Caco-2 (cell line): ENCODE data around the gene SOX6. TPM values are rescaled to one million over a fixed set of nuclear protein-coding genes. Genes with fewer than 3 reads are reported as not detected.

ENCODE experiments used
- BruUV-seq: library from RNA; stranded (reverse); fragments of 400-500 nt; replicated peaks from 2 replicates; lab custom pipeline; 2021; lab: Mats Ljungman, UMichigan
- CTCF ChIA-PET: fragments of 300-600 bp; sonication (Branson Sonifier 250); formaldehyde crosslinking; loops from one replicate; lab custom pipeline; 2022; ENCODE audit warnings: antibody characterized with exemption; lab: Charles Lee
- POLR2A ChIA-PET: fragments of 300-600 bp; sonication (Branson Sonifier 250); formaldehyde crosslinking; loops from one replicate; lab custom pipeline; 2022; ENCODE audit warnings: antibody characterized with exemption; lab: Charles Lee
- DNase-seq, 2 experiments: peaks; one replicate each; pipeline versions ENCODE4 v3.0.0 to v3.0.0-alpha.2; 2020 to 2022
- H3K27me3 ChIP-seq: replicated peaks from 2 replicates; pipeline ENCODE4 v1.6.0; 2011; ENCODE audit warnings: low read length; ENCODE audit not compliant: control insufficient read depth, insufficient read depth
- H3K36me3 ChIP-seq: 2 replicates; pipeline ENCODE4 v1.5.1; 2011; ENCODE audit warnings: low read length; ENCODE audit not compliant: control insufficient read depth, insufficient read depth
- H3K4me1 ChIP-seq: fragments of 250-450 bp; sonication (Bioruptor Pico); 2 replicates; pipeline ENCODE4 v1.5.1; 2020; ENCODE audit warnings: mild to moderate bottlenecking
- H3K4me3 ChIP-seq: 2 replicates; pipeline ENCODE4 v1.5.1; 2011; ENCODE audit warnings: low read depth, mild to moderate bottlenecking, control low read depth, low read length
- H3K9me3 ChIP-seq: fragments of 250-450 bp; sonication (Bioruptor Pico); 2 replicates; pipeline ENCODE4 v1.5.1; 2020; ENCODE audit warnings: mild to moderate bottlenecking, moderate library complexity
- H3K27ac Mint-ChIP-seq: one replicate; pipeline ENCODE4 v1.8.0; 2022; ENCODE audit warnings: mixed read lengths; ENCODE audit not compliant: unreplicated experiment
- H3K27me3 Mint-ChIP-seq: one replicate; pipeline ENCODE4 v1.8.0; 2022; ENCODE audit warnings: mixed read lengths; ENCODE audit not compliant: insufficient read depth, unreplicated experiment
- H3K36me3 Mint-ChIP-seq: one replicate; pipeline ENCODE4 v1.8.0; 2022; ENCODE audit warnings: mild to moderate bottlenecking, mixed read lengths; ENCODE audit not compliant: insufficient read depth, unreplicated experiment
- H3K4me1 Mint-ChIP-seq: one replicate; pipeline ENCODE4 v1.8.0; 2022; ENCODE audit warnings: low read depth, mixed read lengths; ENCODE audit not compliant: unreplicated experiment
- H3K4me3 Mint-ChIP-seq: one replicate; pipeline ENCODE4 v1.8.0; 2022; ENCODE audit warnings: mild to moderate bottlenecking, moderate library complexity, mixed read lengths; ENCODE audit not compliant: unreplicated experiment
- H3K9me3 Mint-ChIP-seq: one replicate; pipeline ENCODE4 v1.8.0; 2022; ENCODE audit warnings: mixed read lengths; ENCODE audit not compliant: unreplicated experiment
- intact Hi-C: fragments of 100-400 bp; cut with micrococcal nuclease; formaldehyde crosslinking; loops from one replicate; pipeline ENCODE4 v1.10.0; 2022; ENCODE audit not compliant: unreplicated experiment
- total RNA-seq: library from RNA; stranded (reverse); gene quantifications from 2 replicates; pipeline ENCODE4 v1.2.3, GENCODE V29; 2022
- TF ChIP-seq, protein P1 (sequence below), 2 experiments: fragments of 200-600 bp in 1 of 2; IDR thresholded peaks; 1 replicate in 1 of 2; 2 replicates in 1 of 2; pipeline versions ENCODE4 v1.5.1 to v1.8.0; 2011 to 2022; ENCODE audit warnings: antibody characterized with exemption in 1 of 2, control low read depth in 1 of 2, inconsistent platforms in 1 of 2, low read depth in 1 of 2, low read length in 1 of 2, mild to moderate bottlenecking in 1 of 2, moderate library complexity in 1 of 2; ENCODE audit not compliant: insufficient read depth in 1 of 2, severe bottlenecking in 1 of 2, unreplicated experiment in 1 of 2

Gene SOX6
- total RNA-seq, 1 experiment from 2014 or later: 10.8 TPM

DNA sequence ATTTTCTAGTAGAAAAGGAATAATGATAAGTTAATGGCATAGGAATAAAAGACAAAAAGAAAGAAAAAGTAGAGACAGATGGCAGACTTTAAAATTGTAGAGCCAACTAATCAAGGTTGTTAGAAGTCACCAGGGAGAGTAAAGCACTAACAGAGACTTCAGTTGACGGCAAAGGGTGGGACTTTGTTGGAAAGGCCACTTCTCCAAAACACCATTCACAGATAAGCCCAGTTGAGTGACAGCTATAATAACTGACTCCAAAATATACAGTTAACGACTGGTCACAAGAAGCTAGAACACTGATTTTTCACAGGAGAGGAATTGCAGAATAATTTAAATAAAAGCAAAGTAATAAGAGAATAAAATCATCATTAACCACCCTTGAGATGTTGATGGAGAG is 16.0 kb upstream of the SOX6 start:
- no peak for DNase-seq
- ChIA-PET CTCF (no interaction called here), POLR2A (no interaction called here)
- no peak overlapping the region for H3K4me3 ChIP-seq
- no TSS peak for BruUV-seq
- H3K4me3 Mint-ChIP-seq: no peak overlapping the region
- no peaks in the 10 kb centered on the region for H3K27me3 ChIP-seq
- H3K27ac Mint-ChIP-seq: no peak overlapping the region
- H3K4me1 Mint-ChIP-seq: no peaks in the 10 kb centered on the region
- no peaks in the 10 kb centered on the region for H3K36me3 ChIP-seq
- H3K4me1 ChIP-seq: no peaks in the 10 kb centered on the region
- intact Hi-C loops: no loop called here
- TF ChIP-seq, protein P1, sequence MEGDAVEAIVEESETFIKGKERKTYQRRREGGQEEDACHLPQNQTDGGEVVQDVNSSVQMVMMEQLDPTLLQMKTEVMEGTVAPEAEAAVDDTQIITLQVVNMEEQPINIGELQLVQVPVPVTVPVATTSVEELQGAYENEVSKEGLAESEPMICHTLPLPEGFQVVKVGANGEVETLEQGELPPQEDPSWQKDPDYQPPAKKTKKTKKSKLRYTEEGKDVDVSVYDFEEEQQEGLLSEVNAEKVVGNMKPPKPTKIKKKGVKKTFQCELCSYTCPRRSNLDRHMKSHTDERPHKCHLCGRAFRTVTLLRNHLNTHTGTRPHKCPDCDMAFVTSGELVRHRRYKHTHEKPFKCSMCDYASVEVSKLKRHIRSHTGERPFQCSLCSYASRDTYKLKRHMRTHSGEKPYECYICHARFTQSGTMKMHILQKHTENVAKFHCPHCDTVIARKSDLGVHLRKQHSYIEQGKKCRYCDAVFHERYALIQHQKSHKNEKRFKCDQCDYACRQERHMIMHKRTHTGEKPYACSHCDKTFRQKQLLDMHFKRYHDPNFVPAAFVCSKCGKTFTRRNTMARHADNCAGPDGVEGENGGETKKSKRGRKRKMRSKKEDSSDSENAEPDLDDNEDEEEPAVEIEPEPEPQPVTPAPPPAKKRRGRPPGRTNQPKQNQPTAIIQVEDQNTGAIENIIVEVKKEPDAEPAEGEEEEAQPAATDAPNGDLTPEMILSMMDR (IDR thresholded peaks at IDR 0.05; ENCODE audit: insufficient read depth in 1 of 2, low read depth in 1 of 2, low read length in 1 of 2, severe bottlenecking in 1 of 2, unreplicated experiment in 1 of 2): no peak
- H3K36me3 Mint-ChIP-seq: no peaks in the 10 kb centered on the region
- H3K27me3 Mint-ChIP-seq: no peaks in the 10 kb centered on the region
- H3K9me3 ChIP-seq: no peaks in the 10 kb centered on the region
- peaks cover 12% of the 10 kb centered on the region for H3K9me3 Mint-ChIP-seq

DNA sequence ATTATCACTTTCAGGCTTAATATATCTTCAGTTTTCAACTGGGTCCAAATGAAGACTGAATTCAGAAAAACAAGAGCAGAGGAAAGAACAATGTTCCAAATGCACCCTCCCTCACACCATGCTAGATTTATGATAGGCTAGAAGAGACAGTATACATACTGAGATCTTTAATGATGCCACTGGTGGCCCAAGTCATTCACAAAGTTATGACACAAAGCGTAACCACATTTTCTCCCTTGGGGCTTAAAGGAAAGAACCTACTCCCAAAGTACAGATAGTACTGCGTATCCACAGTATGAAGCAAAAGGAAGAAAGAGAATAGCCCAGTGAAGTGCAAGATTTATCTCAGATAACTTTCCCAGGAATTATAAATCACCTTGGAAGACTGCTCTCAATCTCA is 10.9 kb upstream of the SOX6 start:
- Histone ChIP-seq H3K27me3 (no peaks in the 10 kb centered on the region), H3K4me1 (peaks cover 17% of the 10 kb centered on the region), H3K36me3 (no peaks in the 10 kb centered on the region), H3K9me3 (no peaks in the 10 kb centered on the region), H3K4me3 (no peak overlapping the region)
- Mint-ChIP-seq H3K4me3 (no peak overlapping the region), H3K27ac (no peak overlapping the region), H3K4me1 (no peaks in the 10 kb centered on the region), H3K27me3 (no peaks in the 10 kb centered on the region), H3K9me3 (peaks cover 12% of the 10 kb centered on the region), H3K36me3 (no peaks in the 10 kb centered on the region)
- no peak for DNase-seq
- POLR2A ChIA-PET: no interaction called here
- TF ChIP-seq, protein P1 (IDR thresholded peaks at IDR 0.05; ENCODE audit: insufficient read depth in 1 of 2, low read depth in 1 of 2, low read length in 1 of 2, severe bottlenecking in 1 of 2, unreplicated experiment in 1 of 2): no peak
- no TSS peak for BruUV-seq
- intact Hi-C loops: no loop called here
- CTCF ChIA-PET: no interaction called here

DNA sequence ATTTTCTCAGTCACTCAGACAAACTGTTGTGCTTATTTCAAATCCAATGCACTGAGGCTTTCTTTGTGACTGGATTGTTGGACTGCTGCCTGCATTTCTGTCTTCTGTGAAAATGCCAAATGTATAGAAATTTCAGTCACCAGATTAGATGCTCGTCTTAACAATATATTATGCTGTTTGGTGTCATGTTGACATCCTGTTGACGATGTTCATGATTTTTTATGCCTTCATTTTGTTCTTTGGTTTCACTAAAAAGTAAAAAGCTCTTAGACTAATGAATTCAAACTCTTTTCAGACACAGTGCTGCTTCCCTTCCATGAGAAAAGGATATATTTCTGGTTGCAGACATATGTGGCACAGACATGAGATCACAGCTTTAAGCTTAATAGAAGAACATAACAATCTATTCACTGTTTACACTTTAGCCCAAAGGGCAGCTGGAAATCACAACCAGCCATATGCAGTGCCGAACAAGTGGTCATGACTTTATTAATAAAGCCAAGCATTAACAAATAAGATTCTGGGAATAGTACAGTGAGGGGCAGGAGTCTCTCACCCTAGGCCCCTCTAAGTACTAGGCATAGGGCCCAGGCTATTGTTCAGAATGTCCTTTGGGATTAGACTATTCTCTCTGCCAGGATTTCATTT is 9.4 kb upstream of the SOX6 start:
- TF ChIP-seq, protein P1 (IDR thresholded peaks at IDR 0.05; ENCODE audit: insufficient read depth in 1 of 2, low read depth in 1 of 2, low read length in 1 of 2, severe bottlenecking in 1 of 2, unreplicated experiment in 1 of 2): no peak
- no peaks in the 10 kb centered on the region for H3K36me3 Mint-ChIP-seq
- Histone ChIP-seq H3K9me3 (no peaks in the 10 kb centered on the region), H3K4me3 (no peak overlapping the region), H3K36me3 (no peaks in the 10 kb centered on the region), H3K4me1 (peaks cover 17% of the 10 kb centered on the region), H3K27me3 (no peaks in the 10 kb centered on the region)
- intact Hi-C loops: no loop called here
- no peak overlapping the region for H3K27ac Mint-ChIP-seq
- DNase-seq: no peak
- no peaks in the 10 kb centered on the region for H3K27me3 Mint-ChIP-seq
- no peaks in the 10 kb centered on the region for H3K4me1 Mint-ChIP-seq
- no TSS peak for BruUV-seq
- peaks cover 3% of the 10 kb centered on the region for H3K9me3 Mint-ChIP-seq
- ChIA-PET POLR2A (no interaction called here), CTCF (no interaction called here)
- H3K4me3 Mint-ChIP-seq: no peak overlapping the region
